ENCODE data around the gene MDH1. TPM values are rescaled to one million over a fixed set of nuclear protein-coding genes. Genes with fewer than 3 reads are reported as not detected.

The MDH1 gene
- total and polyA plus RNA-seq, 9 of the 15 experiments (the other 6 are each of a cell fraction or from before 2014, with no cell fraction given), result 191 to 1,225 (median 284) TPM

DNA sequence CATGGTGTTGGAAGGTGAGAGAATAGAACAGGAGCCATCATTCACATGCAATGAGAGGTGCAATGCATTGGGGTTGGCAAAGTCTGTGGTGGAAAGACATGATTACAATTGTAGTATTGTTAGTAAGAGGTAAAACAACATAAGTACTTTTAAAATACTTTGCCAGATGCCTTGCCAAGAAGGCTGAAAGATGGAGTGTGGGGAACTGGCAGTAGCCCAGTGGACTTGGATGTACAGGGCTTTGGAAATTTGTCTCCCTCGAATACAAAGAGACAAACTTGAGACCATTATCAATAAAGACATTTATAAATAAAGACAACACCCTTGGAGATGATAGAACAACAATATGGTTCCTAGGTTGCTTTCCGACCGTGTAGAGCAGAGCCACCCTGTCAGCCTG, 62.0 kb downstream of the MDH1 start (continued):
- TF ChIP-seq, protein P1, sequence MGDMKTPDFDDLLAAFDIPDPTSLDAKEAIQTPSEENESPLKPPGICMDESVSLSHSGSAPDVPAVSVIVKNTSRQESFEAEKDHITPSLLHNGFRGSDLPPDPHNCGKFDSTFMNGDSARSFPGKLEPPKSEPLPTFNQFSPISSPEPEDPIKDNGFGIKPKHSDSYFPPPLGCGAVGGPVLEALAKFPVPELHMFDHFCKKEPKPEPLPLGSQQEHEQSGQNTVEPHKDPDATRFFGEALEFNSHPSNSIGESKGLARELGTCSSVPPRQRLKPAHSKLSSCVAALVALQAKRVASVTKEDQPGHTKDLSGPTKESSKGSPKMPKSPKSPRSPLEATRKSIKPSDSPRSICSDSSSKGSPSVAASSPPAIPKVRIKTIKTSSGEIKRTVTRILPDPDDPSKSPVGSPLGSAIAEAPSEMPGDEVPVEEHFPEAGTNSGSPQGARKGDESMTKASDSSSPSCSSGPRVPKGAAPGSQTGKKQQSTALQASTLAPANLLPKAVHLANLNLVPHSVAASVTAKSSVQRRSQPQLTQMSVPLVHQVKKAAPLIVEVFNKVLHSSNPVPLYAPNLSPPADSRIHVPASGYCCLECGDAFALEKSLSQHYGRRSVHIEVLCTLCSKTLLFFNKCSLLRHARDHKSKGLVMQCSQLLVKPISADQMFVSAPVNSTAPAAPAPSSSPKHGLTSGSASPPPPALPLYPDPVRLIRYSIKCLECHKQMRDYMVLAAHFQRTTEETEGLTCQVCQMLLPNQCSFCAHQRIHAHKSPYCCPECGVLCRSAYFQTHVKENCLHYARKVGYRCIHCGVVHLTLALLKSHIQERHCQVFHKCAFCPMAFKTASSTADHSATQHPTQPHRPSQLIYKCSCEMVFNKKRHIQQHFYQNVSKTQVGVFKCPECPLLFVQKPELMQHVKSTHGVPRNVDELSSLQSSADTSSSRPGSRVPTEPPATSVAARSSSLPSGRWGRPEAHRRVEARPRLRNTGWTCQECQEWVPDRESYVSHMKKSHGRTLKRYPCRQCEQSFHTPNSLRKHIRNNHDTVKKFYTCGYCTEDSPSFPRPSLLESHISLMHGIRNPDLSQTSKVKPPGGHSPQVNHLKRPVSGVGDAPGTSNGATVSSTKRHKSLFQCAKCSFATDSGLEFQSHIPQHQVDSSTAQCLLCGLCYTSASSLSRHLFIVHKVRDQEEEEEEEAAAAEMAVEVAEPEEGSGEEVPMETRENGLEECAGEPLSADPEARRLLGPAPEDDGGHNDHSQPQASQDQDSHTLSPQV (IDR thresholded peaks at IDR 0.05), result no peak

DNA sequence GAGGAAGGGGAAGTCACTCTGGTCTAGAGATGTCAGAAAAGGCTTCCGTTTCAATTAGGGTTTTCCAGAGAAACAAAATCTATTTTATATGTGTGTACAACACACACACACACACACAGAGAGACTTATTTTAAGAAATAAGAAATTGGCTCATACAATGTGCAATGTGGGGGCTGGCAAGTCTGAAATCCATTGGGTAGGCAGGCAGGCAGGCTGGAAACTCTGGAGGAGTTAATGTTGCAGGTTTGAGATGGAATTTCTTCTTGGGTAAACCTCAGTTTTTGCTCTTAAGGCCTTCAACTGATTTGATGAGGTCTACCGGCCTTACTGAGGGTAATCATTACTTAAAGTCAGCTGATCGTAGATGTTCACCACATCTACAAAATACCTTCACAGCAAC, 62.6 kb downstream of the MDH1 start:
- no peak overlapping the region for H3K4me2 ChIP-seq (ENCODE audit: insufficient read depth, low read length)
- 0% methylated on average over 3 of the region's 3 CpGs for WGBS (ENCODE audit: insufficient coverage, low coverage, missing lambda C conversion rate)
- no peaks in the 10 kb centered on the region for H3K36me3 ChIP-seq (ENCODE audit: control insufficient read depth, insufficient read depth, low read length)
- no peak overlapping the region for H3K4me3 ChIP-seq
- BruUV-seq (replicated peaks), result no TSS peak
- TF ChIP-seq, protein P2, sequence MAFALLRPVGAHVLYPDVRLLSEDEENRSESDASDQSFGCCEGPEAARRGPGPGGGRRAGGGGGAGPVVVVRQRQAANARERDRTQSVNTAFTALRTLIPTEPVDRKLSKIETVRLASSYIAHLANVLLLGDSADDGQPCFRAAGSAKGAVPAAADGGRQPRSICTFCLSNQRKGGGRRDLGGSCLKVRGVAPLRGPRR (CRISPR knock-in tag; IDR thresholded peaks at IDR 0.05), result no peak
- TF ChIP-seq YBX1 (IDR thresholded peaks at IDR 0.05) (no peak), TBL1XR1 (IDR thresholded peaks at IDR 0.05; ENCODE audit: low read length in 2 of 2) (no peak), RBBP5 (IDR thresholded peaks at IDR 0.05; ENCODE audit: borderline replicate concordance, insufficient read depth, low read length, poor library complexity, severe bottlenecking) (no peak), ESRRA (IDR thresholded peaks at IDR 0.05; ENCODE audit: borderline replicate concordance, low read depth) (no peak), KLF6 (CRISPR knock-in tag; IDR thresholded peaks at IDR 0.05; ENCODE audit: borderline replicate concordance) (no peak), ZNF217 (CRISPR knock-in tag; IDR thresholded peaks at IDR 0.05) (no peak), STAT5B (CRISPR knock-in tag; IDR thresholded peaks at IDR 0.05) (no peak), CREBBP (IDR thresholded peaks at IDR 0.05; ENCODE audit: low read depth, low read length) (no peak), CBX3 (IDR thresholded peaks at IDR 0.05; ENCODE audit: borderline replicate concordance in 1 of 2, low read length in 2 of 2) (no peak)
- TF ChIP-seq, protein P3, sequence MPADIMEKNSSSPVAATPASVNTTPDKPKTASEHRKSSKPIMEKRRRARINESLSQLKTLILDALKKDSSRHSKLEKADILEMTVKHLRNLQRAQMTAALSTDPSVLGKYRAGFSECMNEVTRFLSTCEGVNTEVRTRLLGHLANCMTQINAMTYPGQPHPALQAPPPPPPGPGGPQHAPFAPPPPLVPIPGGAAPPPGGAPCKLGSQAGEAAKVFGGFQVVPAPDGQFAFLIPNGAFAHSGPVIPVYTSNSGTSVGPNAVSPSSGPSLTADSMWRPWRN (IDR thresholded peaks at IDR 0.05; ENCODE audit: low read depth), result no peak
- no peaks in the 10 kb centered on the region for H3K79me2 ChIP-seq (ENCODE audit: control insufficient read depth, insufficient read depth, low read length)
- intact Hi-C loops (cut with micrococcal nuclease) (no loop called here), in situ Hi-C loops (cut with MboI) (no loop called here)
- no peak for DNase-seq (ENCODE audit: extremely low read depth in 1 of 4, low spot score in 3 of 4)
- no peaks in the 10 kb centered on the region for H3K9me1 ChIP-seq (ENCODE audit: control insufficient read depth, insufficient read depth, low read length)
- H3K27me3 ChIP-seq (ENCODE audit: control insufficient read depth in 2 of 2, insufficient read depth in 2 of 2, low read length in 2 of 2), result peaks cover 4 to 5% of the 10 kb centered on the region in 2 experiments; a peak in 4 of 5 replicates
- ChIA-PET CTCF (ENCODE audit: low intra/inter-chr PET ratio) (no interaction called here), POLR2A (no interaction called here)
- H3K4me1 ChIP-seq (replicated peaks in 1 of 2; ENCODE audit: control insufficient read depth in 2 of 2, insufficient read depth in 2 of 2, low read length in 2 of 2), result no peaks in the 10 kb centered on the region
- no peaks in the 10 kb centered on the region; the same call in 1 of the 2 replicates for H4K20me1 ChIP-seq (replicated peaks; ENCODE audit: control insufficient read depth, insufficient read depth, low read length)
- H3K9ac ChIP-seq (ENCODE audit: insufficient read depth in 1 of 2, low read depth in 2 of 2, low read length in 2 of 2), result no peak overlapping the region
- no peak overlapping the region for H3K27ac ChIP-seq (ENCODE audit: extremely low read depth, low read depth, low read length)
- no peaks in the 10 kb centered on the region for H3K9me3 ChIP-seq (replicated peaks; ENCODE audit: control insufficient read depth, insufficient read depth, low read depth, low read length)
- H2AFZ ChIP-seq (ENCODE audit: low read depth, low read length), result no peak overlapping the region
- no peak for FAIRE-seq
- no peak for ATAC-seq

Measured in K562 (cell line).